NCI-H2107 (cell line): ENCODE data around the gene TSPAN3.

Source experiments
- DNase-seq: peaks from one replicate; lab custom pipeline; 2025; lab: John Stamatoyannopoulos, UW

The TSPAN3 gene

GRCh38 chr15:77070495-77071304 is at the start of gene TSPAN3:
TSS of gene TSPAN3 (minus strand) at chr15:77071109. CDS start at chr15:77070954, 155 bp downstream.
- DNase-seq: peak; percentile 63

- DNase-seq: no peak
Measured at GRCh38 chr15:77120576-77120975, 49.7 kb upstream of the TSPAN3 start.

GRCh38 chr15:77119446-77119845 is 48.5 kb upstream of the TSPAN3 start:
- DNase-seq: no peak

- DNase-seq: no peak
Measured at GRCh38 chr15:77118882-77119321, 48.0 kb upstream of the TSPAN3 start.

GRCh38 chr15:77115179-77115578 is 44.3 kb upstream of the TSPAN3 start:
- no peak for DNase-seq

GRCh38 chr15:77112838-77113504 is 42.1 kb upstream of the TSPAN3 start:
- no peak for DNase-seq

- DNase-seq: no peak
Measured at GRCh38 chr15:77111789-77112188, 40.9 kb upstream of the TSPAN3 start.

- peak; percentile 2 for DNase-seq
Measured at GRCh38 chr15:77107531-77108355, 36.8 kb upstream of the TSPAN3 start.

GRCh38 chr15:77107068-77107467 is 36.2 kb upstream of the TSPAN3 start:
- no peak for DNase-seq

GRCh38 chr15:77104155-77104554 is 33.2 kb upstream of the TSPAN3 start:
- no peak for DNase-seq

- DNase-seq: no peak
Measured at GRCh38 chr15:77099741-77100463, 29.0 kb upstream of the TSPAN3 start.

GRCh38 chr15:77098572-77098971 is 27.7 kb upstream of the TSPAN3 start:
- DNase-seq: no peak

- no peak for DNase-seq
Measured at GRCh38 chr15:77097921-77098320, 27.0 kb upstream of the TSPAN3 start.

- DNase-seq: no peak
Measured at GRCh38 chr15:77097248-77097721, 26.4 kb upstream of the TSPAN3 start.

GRCh38 chr15:77096541-77096940 is 25.6 kb upstream of the TSPAN3 start:
- DNase-seq: no peak

- DNase-seq: no peak
Measured at GRCh38 chr15:77096138-77096537, 25.2 kb upstream of the TSPAN3 start.

- no peak for DNase-seq
Measured at GRCh38 chr15:77094397-77095030, 23.6 kb upstream of the TSPAN3 start.

GRCh38 chr15:77093436-77093835 is 22.5 kb upstream of the TSPAN3 start:
- DNase-seq: no peak

- DNase-seq: no peak
Measured at GRCh38 chr15:77091097-77091496, 20.2 kb upstream of the TSPAN3 start.

- no peak for DNase-seq
Measured at GRCh38 chr15:77087213-77087612, 16.3 kb upstream of the TSPAN3 start.

- DNase-seq: no peak
Measured at GRCh38 chr15:77085297-77085696, 14.4 kb upstream of the TSPAN3 start.
